Loucy (cell line): Measurements from ENCODE around the gene FZD8.

ENCODE experiments used
- H2AFZ ChIP-seq: fragments of 200-600 bp; sonication (generic); 2 replicates; pipeline ENCODE4 v1.6.0; 2016; ENCODE audit warnings: antibody characterized with exemption, mild to moderate bottlenecking, low read length, moderate library complexity
- H3F3A ChIP-seq: fragments of 200-600 bp; 2 replicates; pipeline ENCODE4 v1.6.0; 2016; ENCODE audit warnings: antibody characterized with exemption, low read depth, mild to moderate bottlenecking
- H3K27me3 ChIP-seq: fragments of 200-600 bp; sonication (generic); 2 replicates; pipeline ENCODE4 v1.6.1; 2014; ENCODE audit warnings: low read length, mild to moderate bottlenecking; ENCODE audit not compliant: insufficient read depth, poor library complexity, severe bottlenecking
- H3K36me3 ChIP-seq: fragments of 200-600 bp; sonication (generic); 2 replicates; pipeline ENCODE4 v1.6.1; 2016; ENCODE audit warnings: low read length; ENCODE audit not compliant: insufficient read depth
- H3K4me1 ChIP-seq: fragments of 200-600 bp; sonication (generic); 2 replicates; pipeline ENCODE4 v1.5.1; 2014; ENCODE audit warnings: low read length, mild to moderate bottlenecking; ENCODE audit not compliant: insufficient read depth, poor library complexity, severe bottlenecking
- H3K4me2 ChIP-seq: fragments of 200-600 bp; sonication (generic); 2 replicates; pipeline ENCODE4 v1.6.0; 2014; ENCODE audit warnings: antibody characterized with exemption, low read length, low read depth, mild to moderate bottlenecking; ENCODE audit not compliant: poor library complexity, severe bottlenecking
- H3K4me3 ChIP-seq: fragments of 200-600 bp; sonication (generic); 2 replicates; pipeline ENCODE4 v1.5.1; 2014; ENCODE audit warnings: low read length, mild to moderate bottlenecking, mixed read lengths; ENCODE audit not compliant: poor library complexity, severe bottlenecking
- H3K79me2 ChIP-seq: fragments of 200-600 bp; sonication (generic); 2 replicates; pipeline ENCODE4 v1.6.1; 2014; ENCODE audit warnings: low read length; ENCODE audit not compliant: insufficient read depth
- H3K9ac ChIP-seq: fragments of 200-600 bp; sonication (generic); 2 replicates; pipeline ENCODE4 v1.6.0; 2014; ENCODE audit warnings: mild to moderate bottlenecking, low read depth, low read length, moderate library complexity; ENCODE audit not compliant: poor library complexity, severe bottlenecking
- H3K9me2 ChIP-seq: fragments of 200-600 bp; sonication (generic); replicated peaks from 2 replicates; pipeline ENCODE4 v1.6.1; 2016; ENCODE audit warnings: low read depth, low read length, mixed read lengths
- H3K9me3 ChIP-seq: fragments of 200-600 bp; sonication (generic); 2 replicates; pipeline ENCODE4 v1.6.1; 2014; ENCODE audit warnings: mild to moderate bottlenecking, antibody characterized with exemption, low read length, low read depth; ENCODE audit not compliant: insufficient read depth
- H4K20me1 ChIP-seq: fragments of 200-600 bp; sonication (generic); 2 replicates; pipeline ENCODE4 v1.6.0; 2014; ENCODE audit warnings: antibody characterized with exemption, low read length, mild to moderate bottlenecking; ENCODE audit not compliant: insufficient read depth, poor library complexity, severe bottlenecking
- CTCF ChIP-seq: fragments of 200-600 bp; sonication (generic); conservative IDR thresholded peaks from 2 replicates; pipeline ENCODE4 v1.5.1; 2014; ENCODE audit warnings: mild to moderate bottlenecking, antibody characterized with exemption, low read length
- EZH2phosphoT487 ChIP-seq: fragments of 200-600 bp; IDR thresholded peaks from 2 replicates; pipeline ENCODE4 v1.6.1; 2018; ENCODE audit warnings: antibody characterized with exemption, mild to moderate bottlenecking, moderate library complexity, borderline replicate concordance

The FZD8 gene

GRCh38 chr10:35595106-35595505 is 47.0 kb downstream of the FZD8 start:
- no peak overlapping the region for H3K4me2 ChIP-seq

GRCh38 chr10:35594115-35595079 is 47.7 kb downstream of the FZD8 start:
- H3K4me1 ChIP-seq: no peaks in the 10 kb centered on the region
- no peaks in the 10 kb centered on the region for H3K27me3 ChIP-seq
- no peaks in the 10 kb centered on the region for H3F3A ChIP-seq
- H3K36me3 ChIP-seq: no peaks in the 10 kb centered on the region
- H3K4me3 ChIP-seq: no peak overlapping the region
- H3K79me2 ChIP-seq: no peaks in the 10 kb centered on the region
- H3K9me3 ChIP-seq: no peaks in the 10 kb centered on the region
- H3K9ac ChIP-seq: no peak overlapping the region
- no peaks in the 10 kb centered on the region for H3K9me2 ChIP-seq
- no peak overlapping the region for H3K4me2 ChIP-seq
- TF ChIP-seq CTCF (no peak), EZH2phosphoT487 (no peak)
- H2AFZ ChIP-seq: no peak overlapping the region
- H4K20me1 ChIP-seq: no peaks in the 10 kb centered on the region

More at GRCh38 chr10:35595106-35595505, 47.0 kb downstream of the FZD8 start:
- no peak overlapping the region for H3K9ac ChIP-seq
- H3K9me2 ChIP-seq: no peaks in the 10 kb centered on the region
- H2AFZ ChIP-seq: no peak overlapping the region
- H3K9me3 ChIP-seq: no peaks in the 10 kb centered on the region
- no peaks in the 10 kb centered on the region for H3K79me2 ChIP-seq
- no peak for TF ChIP-seq EZH2phosphoT487
- no peak for TF ChIP-seq CTCF
- no peaks in the 10 kb centered on the region for H3K36me3 ChIP-seq
- H3K27me3 ChIP-seq: no peaks in the 10 kb centered on the region
- H3K4me3 ChIP-seq: no peak overlapping the region
- H4K20me1 ChIP-seq: no peaks in the 10 kb centered on the region
- H3K4me1 ChIP-seq: no peaks in the 10 kb centered on the region
- H3F3A ChIP-seq: no peaks in the 10 kb centered on the region

DNA sequence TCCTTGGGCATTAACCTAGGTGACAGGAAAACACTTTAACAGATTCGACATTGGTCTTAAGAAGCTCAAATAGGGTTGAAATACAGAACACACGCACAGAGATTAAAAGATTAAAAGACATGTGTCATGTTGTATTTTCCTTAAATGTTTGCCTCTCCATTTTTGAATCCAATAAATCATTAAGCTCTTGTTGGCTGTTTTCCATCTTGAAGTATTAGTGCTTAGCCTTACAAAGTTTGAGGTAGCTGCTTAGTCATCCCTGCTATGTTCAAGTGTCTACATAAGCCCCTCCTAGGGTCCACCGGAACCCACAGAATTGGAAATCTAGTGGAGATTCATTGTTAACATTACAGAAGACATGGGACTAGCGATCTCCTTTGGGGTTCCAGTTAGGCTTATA is 49.7 kb downstream of the FZD8 start:
- Histone ChIP-seq H3K36me3 (no peaks in the 10 kb centered on the region), H3K4me2 (no peak overlapping the region), H3K79me2 (no peaks in the 10 kb centered on the region), H3K9ac (no peak overlapping the region), H3K4me1 (no peaks in the 10 kb centered on the region), H3K9me3 (no peaks in the 10 kb centered on the region), H2AFZ (no peak overlapping the region), H3K4me3 (no peak overlapping the region), H3F3A (no peaks in the 10 kb centered on the region), H4K20me1 (no peaks in the 10 kb centered on the region), H3K27me3 (no peaks in the 10 kb centered on the region), H3K9me2 (no peaks in the 10 kb centered on the region)
- no peak for TF ChIP-seq EZH2phosphoT487
- no peak for TF ChIP-seq CTCF
